Neuronal stem cell (in vitro differentiated cells): Measurements from ENCODE around the gene DIP2C.
"Not testable (repeated sequence)": the region's sequence is repeated elsewhere in the genome, so short reads cannot be mapped to it uniquely, and the experiment has no call there.

Experiments used
- DNase-seq: peaks from one replicate; pipeline ENCODE4 v3.0.0-alpha.2; 2013; ENCODE audit warnings: low spot score
- H2AFZ ChIP-seq: one replicate; pipeline ENCODE4 v1.6.1; 2013; ENCODE audit warnings: mild to moderate bottlenecking, low read length, inconsistent platforms
- H2AK5ac ChIP-seq: 2 replicates; pipeline ENCODE4 v1.6.1; 2013; ENCODE audit warnings: low read depth, mild to moderate bottlenecking, inconsistent platforms, low read length, moderate library complexity, mixed read lengths
- H2BK120ac ChIP-seq: 2 replicates; pipeline ENCODE4 v1.6.1; 2013; ENCODE audit warnings: low read depth, mild to moderate bottlenecking, inconsistent platforms, low read length, moderate library complexity, mixed read lengths
- H2BK12ac ChIP-seq: one replicate; pipeline ENCODE4 v1.6.1; 2013; ENCODE audit warnings: low read length, inconsistent platforms
- H2BK15ac ChIP-seq: 2 replicates; pipeline ENCODE4 v1.6.1; 2013; ENCODE audit warnings: mild to moderate bottlenecking, low read length, inconsistent platforms, mixed read lengths
- H2BK5ac ChIP-seq: one replicate; pipeline ENCODE4 v1.6.1; 2013; ENCODE audit warnings: inconsistent platforms, mild to moderate bottlenecking, low read length, moderate library complexity
- H3K14ac ChIP-seq: one replicate; pipeline ENCODE4 v1.6.1; 2013; ENCODE audit warnings: low read length, inconsistent platforms
- H3K18ac ChIP-seq: 2 replicates; pipeline ENCODE4 v1.6.1; 2013; ENCODE audit warnings: low read length, inconsistent platforms
- H3K23ac ChIP-seq: 2 replicates; pipeline ENCODE4 v1.6.1; 2013; ENCODE audit warnings: low read depth, mild to moderate bottlenecking, mixed read lengths, low read length, inconsistent platforms; ENCODE audit not compliant: poor library complexity
- H3K27ac ChIP-seq: replicated peaks from 3 replicates; pipeline ENCODE4 v1.5.1; 2013; ENCODE audit warnings: low read length, inconsistent platforms
- H3K27me3 ChIP-seq, 3 experiments: 2 replicates each; pipeline ENCODE4 v1.6.1; 2013; ENCODE audit warnings: low read length in 3 of 3, mild to moderate bottlenecking in 2 of 3, inconsistent platforms in 1 of 3, low read depth in 1 of 3, mixed read lengths in 1 of 3, moderate library complexity in 1 of 3; ENCODE audit not compliant: control insufficient read depth in 3 of 3, insufficient read depth in 3 of 3
- H3K36me3 ChIP-seq, 2 donors: replicated peaks in 1 of 2; 2 replicates each; pipeline ENCODE4 v1.6.1; 2013; ENCODE audit warnings: low read length in 2 of 2; ENCODE audit not compliant: control insufficient read depth in 2 of 2, insufficient read depth in 2 of 2
- H3K4ac ChIP-seq: 2 replicates; pipeline ENCODE4 v1.6.1; 2013; ENCODE audit warnings: inconsistent platforms, mild to moderate bottlenecking, low read length, moderate library complexity
- H3K4me1 ChIP-seq, 2 donors: 1 replicate in 1 of 2; 2 replicates in 1 of 2; pipeline ENCODE4 v1.6.1; 2013; ENCODE audit warnings: low read length in 2 of 2, low read depth in 1 of 2; ENCODE audit not compliant: control insufficient read depth in 2 of 2, insufficient read depth in 1 of 2
- H3K4me2 ChIP-seq: one replicate; pipeline ENCODE4 v1.6.1; 2013; ENCODE audit warnings: mild to moderate bottlenecking, low read length, inconsistent platforms; ENCODE audit not compliant: insufficient read depth, poor library complexity, severe bottlenecking
- H3K4me3 ChIP-seq, 2 donors: 2 replicates each; pipeline ENCODE4 v1.5.1; 2013; ENCODE audit warnings: low read length in 2 of 2, mild to moderate bottlenecking in 2 of 2, inconsistent platforms in 1 of 2, moderate library complexity in 1 of 2
- H3K79me1 ChIP-seq: one replicate; pipeline ENCODE4 v1.6.1; 2013; ENCODE audit warnings: low read depth, mild to moderate bottlenecking, inconsistent platforms, low read length, moderate library complexity
- H3K9ac ChIP-seq: one replicate; pipeline ENCODE4 v1.6.1; 2013; ENCODE audit warnings: mild to moderate bottlenecking, low read depth, low read length, inconsistent platforms; ENCODE audit not compliant: poor library complexity
- H3K9me3 ChIP-seq, 2 donors: replicated peaks in 1 of 2; 2 replicates each; pipeline versions ENCODE3 to v1.6.1; 2013; ENCODE audit warnings: low read length in 2 of 2, mild to moderate bottlenecking in 2 of 2, inconsistent platforms in 1 of 2, low read depth in 1 of 2, mixed read lengths in 1 of 2, moderate library complexity in 1 of 2; ENCODE audit not compliant: control insufficient read depth in 2 of 2, insufficient read depth in 1 of 2
- H4K8ac ChIP-seq: one replicate; pipeline ENCODE4 v1.6.1; 2013; ENCODE audit warnings: low read depth, mild to moderate bottlenecking, inconsistent platforms, low read length, moderate library complexity
- H4K91ac ChIP-seq: one replicate; pipeline ENCODE4 v1.6.1; 2013; ENCODE audit warnings: low read length, low read depth, mild to moderate bottlenecking, inconsistent platforms; ENCODE audit not compliant: poor library complexity
- WGBS, 2 donors: extraction: QIAGEN DNeasy Blood & Tissue Kit; methylation state at CpG; one replicate each; pipeline ENCODE4 v1.1.7; 2013; ENCODE audit warnings: missing lambda C conversion rate in 2 of 2, mixed read lengths in 1 of 2; ENCODE audit not compliant: insufficient read length in 2 of 2, insufficient replicate concordance in 1 of 2; ENCODE audit errors: extremely low coverage in 2 of 2; 5-methylcytosine and 5-hydroxymethylcytosine counted together

DIP2C gene

GRCh38 chr10:532331-532730, 157.1 kb downstream of the DIP2C start:
- H2AK5ac ChIP-seq, H2BK120ac ChIP-seq, H3K4me1 ChIP-seq, H2BK12ac ChIP-seq, H3K9me3 ChIP-seq, H2BK15ac ChIP-seq, H3K27ac ChIP-seq, H3K4me3 ChIP-seq, H3K14ac ChIP-seq, H3K4ac ChIP-seq, H4K91ac ChIP-seq, H3K36me3 ChIP-seq, H4K8ac ChIP-seq, H3K27me3 ChIP-seq, H2AFZ ChIP-seq, H2BK5ac ChIP-seq, DNase-seq, H3K23ac ChIP-seq, H3K4me2 ChIP-seq, H3K18ac ChIP-seq, H3K9ac ChIP-seq: not testable (repeated sequence)
- WGBS, 2 donors, result no CpG with 5 or more reads among the region's 2 CpGs
- peaks cover 13% of the 10 kb centered on the region for H3K79me1 ChIP-seq

GRCh38 chr10:531541-531940, 157.9 kb downstream of the DIP2C start:
- no peak overlapping the region for H3K4me2 ChIP-seq
- H3K23ac ChIP-seq, result no peak overlapping the region
- H2BK15ac ChIP-seq, result no peak overlapping the region
- no peak overlapping the region for H2BK120ac ChIP-seq
- H3K14ac ChIP-seq, result no peak overlapping the region
- no peak overlapping the region for H3K4ac ChIP-seq
- H3K9ac ChIP-seq, result no peak overlapping the region
- H4K91ac ChIP-seq, result no peak overlapping the region
- no peak for DNase-seq
- no peak overlapping the region for H2BK5ac ChIP-seq
- H2AK5ac ChIP-seq, result no peak overlapping the region
- H3K18ac ChIP-seq, result no peak overlapping the region
- no CpG with 5 or more reads among the region's 18 CpGs for WGBS, 2 donors
- no peak overlapping the region for H2AFZ ChIP-seq
- H3K79me1 ChIP-seq, result peaks cover 19% of the 10 kb centered on the region
- H3K4me1 ChIP-seq, result peaks cover 0 to 3% of the 10 kb centered on the region in 2 donors
- no peaks in the 10 kb centered on the region for H3K27me3 ChIP-seq
- H3K9me3 ChIP-seq, result no peaks in the 10 kb centered on the region
- H4K8ac ChIP-seq, result no peak overlapping the region
- no peak overlapping the region for H3K27ac ChIP-seq
- H2BK12ac ChIP-seq, result no peak overlapping the region
- no peaks in the 10 kb centered on the region for H3K36me3 ChIP-seq
- no peak overlapping the region for H3K4me3 ChIP-seq

GRCh38 chr10:530717-531116, 158.8 kb downstream of the DIP2C start:
- no peak overlapping the region for H3K4me2 ChIP-seq
- no peak overlapping the region for H2BK120ac ChIP-seq
- H4K8ac ChIP-seq, result no peak overlapping the region
- peaks cover 0 to 4% of the 10 kb centered on the region in 2 donors for H3K4me1 ChIP-seq
- H3K27me3 ChIP-seq, result no peaks in the 10 kb centered on the region
- peak overlapping the region; percentile 46 for H3K18ac ChIP-seq
- H3K79me1 ChIP-seq, result peaks cover 16% of the 10 kb centered on the region
- no peak overlapping the region for H3K23ac ChIP-seq
- H2AK5ac ChIP-seq, result no peak overlapping the region
- H4K91ac ChIP-seq, result no peak overlapping the region
- H2AFZ ChIP-seq, result no peak overlapping the region
- no peak for DNase-seq
- no peak overlapping the region for H2BK12ac ChIP-seq
- H2BK15ac ChIP-seq, result no peak overlapping the region
- no peak overlapping the region for H3K27ac ChIP-seq
- no CpG with 5 or more reads among the region's 16 CpGs for WGBS, 2 donors
- H3K4me3 ChIP-seq, result no peak overlapping the region
- no peak overlapping the region for H3K14ac ChIP-seq
- H3K9me3 ChIP-seq, result no peaks in the 10 kb centered on the region
- no peak overlapping the region for H3K9ac ChIP-seq
- no peaks in the 10 kb centered on the region for H3K36me3 ChIP-seq
- no peak overlapping the region for H2BK5ac ChIP-seq
- H3K4ac ChIP-seq, result no peak overlapping the region

- Histone ChIP-seq H3K27ac (no peak overlapping the region), H4K8ac (no peak overlapping the region), H3K4me2 (no peak overlapping the region), H2AFZ (no peak overlapping the region), H3K23ac (no peak overlapping the region), H3K27me3 (no peaks in the 10 kb centered on the region), H2BK5ac (no peak overlapping the region), H3K4me1 (peaks cover 0 to 5% of the 10 kb centered on the region in 2 donors), H3K9ac (no peak overlapping the region), H2AK5ac (no peak overlapping the region), H3K18ac (no peak overlapping the region), H4K91ac (no peak overlapping the region), H3K4ac (no peak overlapping the region), H3K36me3 (no peaks in the 10 kb centered on the region), H3K14ac (no peak overlapping the region), H2BK15ac (no peak overlapping the region), H2BK12ac (no peak overlapping the region), H3K79me1 (peaks cover 16% of the 10 kb centered on the region), H3K9me3 (no peaks in the 10 kb centered on the region), H3K4me3 (no peak overlapping the region), H2BK120ac (no peak overlapping the region)
- no peak for DNase-seq
- no CpG with 5 or more reads among the region's 27 CpGs for WGBS, 2 donors
Observed at GRCh38 chr10:529468-530230, 159.8 kb downstream of the DIP2C start.
